G401 (cell line): ENCODE measurements around the gene CFAP100. TPM values are rescaled to one million over a fixed set of nuclear protein-coding genes. Genes with fewer than 3 reads are reported as not detected.

Experiments used
- DNase-seq: peaks from one replicate; pipeline ENCODE4 v3.0.0-alpha.2; 2015; ENCODE audit warnings: low spot score
- in situ Hi-C: cut with HindIII; loops from 2 replicates; pipeline ENCODE4 v1.10.0; 2016; ENCODE audit warnings: low sequenced_read_pairs, mixed read lengths
- total RNA-seq: library from RNA; depleted of rRNA; stranded (reverse); fragments of >200 nt; shearing (Covaris generic); gene quantifications from 2 replicates; pipeline ENCODE4 v1.2.3, GENCODE V29; 2014

The CFAP100 gene
- total RNA-seq, 1 experiment from 2014 or later: not detected

- DNase-seq: peak; percentile 72
- in situ Hi-C loops: no loop called here
Measured at GRCh38 chr3:126465928-126466544, 71.3 kb downstream of the CFAP100 start.

- no peak for DNase-seq
- in situ Hi-C loops: no loop called here
Measured at GRCh38 chr3:126466886-126467610, 72.3 kb downstream of the CFAP100 start.

- in situ Hi-C loops: no loop called here
- no peak for DNase-seq
Measured at GRCh38 chr3:126467611-126467955, 72.9 kb downstream of the CFAP100 start.

GRCh38 chr3:126468028-126468891, 73.6 kb downstream of the CFAP100 start:
- no peak for DNase-seq
- in situ Hi-C loops: no loop called here

GRCh38 chr3:126469479-126469878, 74.8 kb downstream of the CFAP100 start:
- DNase-seq: no peak
- in situ Hi-C loops: no loop called here

- in situ Hi-C loops: no loop called here
- peak; percentile 46 for DNase-seq
Measured at GRCh38 chr3:126472277-126473006, 77.7 kb downstream of the CFAP100 start.

- no peak for DNase-seq
- in situ Hi-C loops: no loop called here
Measured at GRCh38 chr3:126473292-126474168, 78.8 kb downstream of the CFAP100 start.

GRCh38 chr3:126474498-126475412, 80.0 kb downstream of the CFAP100 start:
- DNase-seq: peak; percentile 42
- in situ Hi-C loops: no loop called here

- DNase-seq: peak; percentile 89
- in situ Hi-C loops: no loop called here
Measured at GRCh38 chr3:126475413-126476114, 80.9 kb downstream of the CFAP100 start, which contains the start of gene ZXDC. Gene ZXDC, minus strand, starts transcription at chr3:126475891. Its CDS starts 26 bp downstream, at chr3:126475865.

GRCh38 chr3:126476166-126477060, 81.7 kb downstream of the CFAP100 start:
- in situ Hi-C loops: no loop called here
- DNase-seq: no peak

- no peak for DNase-seq
- in situ Hi-C loops: no loop called here
Measured at GRCh38 chr3:126477061-126477380, 82.3 kb downstream of the CFAP100 start.

GRCh38 chr3:126478581-126479310, 84.0 kb downstream of the CFAP100 start:
- in situ Hi-C loops: no loop called here
- DNase-seq: no peak

GRCh38 chr3:126479642-126480041, 84.9 kb downstream of the CFAP100 start:
- in situ Hi-C loops: no loop called here
- DNase-seq: no peak

- in situ Hi-C loops: no loop called here
- no peak for DNase-seq
Measured at GRCh38 chr3:126480206-126480605, 85.5 kb downstream of the CFAP100 start.

GRCh38 chr3:126480861-126481260, 86.2 kb downstream of the CFAP100 start:
- in situ Hi-C loops: no loop called here
- peak; percentile 96 for DNase-seq
